Activated CD4-positive, alpha-beta T cell treated with anti-CD3 and anti-CD28 coated beads, Interleukin-2, amount 50 U/mL, for 4 hours (primary cell): ENCODE results near the gene GPR151.
"Not testable (repeated sequence)": the region's sequence is repeated elsewhere in the genome, so short reads cannot be mapped to it uniquely, and the experiment has no call there.

ENCODE experiments used
- DNase-seq, 2 experiments: peaks; one replicate each; pipeline ENCODE4 v3.0.0-alpha.2; 2020

The GPR151 gene

GRCh38 chr5:146516151-146516475 is at the start of gene GPR151:
GPR151 (minus strand) TSS chr5:146516190; CDS start chr5:146516113, 77 bp downstream.
- DNase-seq = no peak

GRCh38 chr5:146564007-146564762 is 48.2 kb upstream of the GPR151 start:
- DNase-seq = no peak

GRCh38 chr5:146562461-146562860 is 46.5 kb upstream of the GPR151 start:
- no peak for DNase-seq

GRCh38 chr5:146561711-146562110 is 45.7 kb upstream of the GPR151 start:
- no peak for DNase-seq

GRCh38 chr5:146560205-146560812 is 44.3 kb upstream of the GPR151 start:
- no peak for DNase-seq

- not testable (repeated sequence) for DNase-seq
These were observed 40.9 kb upstream of the GPR151 start for GRCh38 chr5:146556884-146557283.

- no peak for DNase-seq
These were observed 37.5 kb upstream of the GPR151 start for GRCh38 chr5:146553446-146553845.

- no peak for DNase-seq
These were observed 33.6 kb upstream of the GPR151 start for GRCh38 chr5:146549615-146550014.

GRCh38 chr5:146548781-146549449 is 32.9 kb upstream of the GPR151 start:
- no peak for DNase-seq

GRCh38 chr5:146544232-146544631 is 28.2 kb upstream of the GPR151 start:
- no peak for DNase-seq

- DNase-seq = peak; percentile 62
These were observed 26.2 kb upstream of the GPR151 start for GRCh38 chr5:146541958-146542849.

- DNase-seq = no peak
These were observed 24.4 kb upstream of the GPR151 start for GRCh38 chr5:146540414-146540813.

- DNase-seq = no peak
These were observed 24.0 kb upstream of the GPR151 start for GRCh38 chr5:146539973-146540372.

GRCh38 chr5:146538432-146538831 is 22.4 kb upstream of the GPR151 start:
- DNase-seq = no peak

GRCh38 chr5:146533882-146534281 is 17.9 kb upstream of the GPR151 start:
- no peak for DNase-seq

- DNase-seq = peak; percentile 67 to 74
These were observed 17.4 kb upstream of the GPR151 start for GRCh38 chr5:146533260-146533857.

- DNase-seq = no peak
These were observed 14.0 kb upstream of the GPR151 start for GRCh38 chr5:146529984-146530383.

GRCh38 chr5:146528236-146528635 is 12.2 kb upstream of the GPR151 start:
- DNase-seq = no peak

GRCh38 chr5:146527785-146528184 is 11.8 kb upstream of the GPR151 start:
- DNase-seq = no peak

- DNase-seq = no peak
These were observed 7.7 kb upstream of the GPR151 start for GRCh38 chr5:146523698-146524097.

- no peak for DNase-seq
These were observed 5.6 kb upstream of the GPR151 start for GRCh38 chr5:146521403-146522106.

GRCh38 chr5:146520731-146521130 is 4.7 kb upstream of the GPR151 start:
- DNase-seq = no peak
